ENCODE measurements around the gene DNAH5. TPM values are rescaled to one million over a fixed set of nuclear protein-coding genes. Genes with fewer than 3 reads are reported as not detected.

The DNAH5 gene
- total RNA-seq, 1 donor from 2014 or later, result 0.20 TPM

- H3K27me3 Mint-ChIP-seq (ENCODE audit: unreplicated experiment), result no peaks in the 10 kb centered on the region
- TF ChIP-seq, protein P1, sequence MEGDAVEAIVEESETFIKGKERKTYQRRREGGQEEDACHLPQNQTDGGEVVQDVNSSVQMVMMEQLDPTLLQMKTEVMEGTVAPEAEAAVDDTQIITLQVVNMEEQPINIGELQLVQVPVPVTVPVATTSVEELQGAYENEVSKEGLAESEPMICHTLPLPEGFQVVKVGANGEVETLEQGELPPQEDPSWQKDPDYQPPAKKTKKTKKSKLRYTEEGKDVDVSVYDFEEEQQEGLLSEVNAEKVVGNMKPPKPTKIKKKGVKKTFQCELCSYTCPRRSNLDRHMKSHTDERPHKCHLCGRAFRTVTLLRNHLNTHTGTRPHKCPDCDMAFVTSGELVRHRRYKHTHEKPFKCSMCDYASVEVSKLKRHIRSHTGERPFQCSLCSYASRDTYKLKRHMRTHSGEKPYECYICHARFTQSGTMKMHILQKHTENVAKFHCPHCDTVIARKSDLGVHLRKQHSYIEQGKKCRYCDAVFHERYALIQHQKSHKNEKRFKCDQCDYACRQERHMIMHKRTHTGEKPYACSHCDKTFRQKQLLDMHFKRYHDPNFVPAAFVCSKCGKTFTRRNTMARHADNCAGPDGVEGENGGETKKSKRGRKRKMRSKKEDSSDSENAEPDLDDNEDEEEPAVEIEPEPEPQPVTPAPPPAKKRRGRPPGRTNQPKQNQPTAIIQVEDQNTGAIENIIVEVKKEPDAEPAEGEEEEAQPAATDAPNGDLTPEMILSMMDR (IDR thresholded peaks at IDR 0.05; ENCODE audit: partially characterized antibody, unreplicated experiment), result no peak
These were observed 3.0 kb downstream of the DNAH5 start for GRCh38 chr5:13941468-13941867.

GRCh38 chr5:13939638-13940037 lies 4.8 kb downstream of the DNAH5 start:
- Mint-ChIP-seq H3K4me1 (ENCODE audit: low read depth, unreplicated experiment) (peaks cover 2% of the 10 kb centered on the region), H3K27ac (ENCODE audit: unreplicated experiment) (no peak overlapping the region), H3K9me3 (ENCODE audit: unreplicated experiment) (no peaks in the 10 kb centered on the region), H3K27me3 (ENCODE audit: unreplicated experiment) (no peaks in the 10 kb centered on the region), H3K36me3 (ENCODE audit: unreplicated experiment) (no peaks in the 10 kb centered on the region), H3K4me3 (ENCODE audit: unreplicated experiment) (no peak overlapping the region)
- DNase-seq, result no peak
- TF ChIP-seq, protein P1 (IDR thresholded peaks at IDR 0.05; ENCODE audit: partially characterized antibody, unreplicated experiment), result no peak

More at GRCh38 chr5:13941468-13941867, 3.0 kb downstream of the DNAH5 start:
- DNase-seq, result no peak
- H3K36me3 Mint-ChIP-seq (ENCODE audit: unreplicated experiment), result no peaks in the 10 kb centered on the region
- peaks cover 7% of the 10 kb centered on the region for H3K4me1 Mint-ChIP-seq (ENCODE audit: low read depth, unreplicated experiment)
- H3K9me3 Mint-ChIP-seq (ENCODE audit: unreplicated experiment), result no peaks in the 10 kb centered on the region
- H3K4me3 Mint-ChIP-seq (ENCODE audit: unreplicated experiment), result no peak overlapping the region
- H3K27ac Mint-ChIP-seq (ENCODE audit: unreplicated experiment), result no peak overlapping the region

- no peaks in the 10 kb centered on the region for H3K4me1 Mint-ChIP-seq (ENCODE audit: low read depth, unreplicated experiment)
- no peak overlapping the region for H3K27ac Mint-ChIP-seq (ENCODE audit: unreplicated experiment)
- no peak for DNase-seq
- H3K27me3 Mint-ChIP-seq (ENCODE audit: unreplicated experiment), result no peaks in the 10 kb centered on the region
- TF ChIP-seq, protein P1 (IDR thresholded peaks at IDR 0.05; ENCODE audit: partially characterized antibody, unreplicated experiment), result no peak
- no peak overlapping the region for H3K4me3 Mint-ChIP-seq (ENCODE audit: unreplicated experiment)
- H3K36me3 Mint-ChIP-seq (ENCODE audit: unreplicated experiment), result peaks cover 5% of the 10 kb centered on the region
- no peaks in the 10 kb centered on the region for H3K9me3 Mint-ChIP-seq (ENCODE audit: unreplicated experiment)
These were observed 9.6 kb downstream of the DNAH5 start for GRCh38 chr5:13934921-13935320.

DNA sequence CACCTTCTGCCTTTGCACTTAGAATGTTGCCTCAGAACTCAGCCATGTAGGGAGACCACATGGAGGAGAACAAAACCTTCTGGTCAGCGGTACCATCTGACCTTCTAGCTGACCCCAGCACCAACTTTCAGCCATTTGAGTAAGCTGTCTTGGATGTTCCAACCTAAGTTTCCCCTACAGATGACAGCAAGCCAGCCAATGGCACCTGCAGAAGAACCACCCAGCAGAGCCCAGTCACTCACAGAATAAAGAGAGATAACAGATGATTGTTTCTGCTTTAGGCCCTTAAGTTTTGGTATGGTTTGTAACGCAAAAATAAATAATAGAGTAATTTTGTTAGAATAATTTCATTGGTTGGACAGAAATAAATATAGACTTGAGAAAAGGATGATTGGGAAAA lies 10.4 kb downstream of the DNAH5 start:
- no peak overlapping the region for H3K4me3 Mint-ChIP-seq (ENCODE audit: unreplicated experiment)
- no peak overlapping the region for H3K27ac Mint-ChIP-seq (ENCODE audit: unreplicated experiment)
- H3K36me3 Mint-ChIP-seq (ENCODE audit: unreplicated experiment), result peaks cover 5% of the 10 kb centered on the region
- no peaks in the 10 kb centered on the region for H3K4me1 Mint-ChIP-seq (ENCODE audit: low read depth, unreplicated experiment)
- TF ChIP-seq, protein P1 (IDR thresholded peaks at IDR 0.05; ENCODE audit: partially characterized antibody, unreplicated experiment), result no peak
- DNase-seq, result no peak
- H3K9me3 Mint-ChIP-seq (ENCODE audit: unreplicated experiment), result no peaks in the 10 kb centered on the region
- H3K27me3 Mint-ChIP-seq (ENCODE audit: unreplicated experiment), result no peaks in the 10 kb centered on the region

DNA sequence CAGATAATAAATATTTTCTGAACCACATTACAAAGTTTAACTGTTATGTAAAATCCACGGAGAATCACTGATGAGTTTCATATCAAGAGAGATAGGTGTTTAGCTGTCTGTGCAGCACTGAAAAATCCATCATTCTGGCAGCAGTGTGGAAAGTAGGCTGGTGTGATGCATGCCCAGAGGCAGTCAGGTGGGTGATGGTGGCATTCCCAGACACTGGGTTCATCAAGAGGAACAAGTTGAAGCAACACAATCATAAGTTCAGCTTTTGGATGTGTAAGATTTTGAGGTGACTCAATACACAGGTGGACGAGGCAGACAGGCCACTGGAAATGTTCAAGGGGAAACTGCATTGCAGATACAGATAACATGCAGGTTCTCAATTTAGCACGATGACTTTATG lies 11.9 kb downstream of the DNAH5 start:
- H3K27ac Mint-ChIP-seq (ENCODE audit: unreplicated experiment), result no peak overlapping the region
- no peaks in the 10 kb centered on the region for H3K4me1 Mint-ChIP-seq (ENCODE audit: low read depth, unreplicated experiment)
- TF ChIP-seq, protein P1 (IDR thresholded peaks at IDR 0.05; ENCODE audit: partially characterized antibody, unreplicated experiment), result no peak
- no peak for DNase-seq
- peaks cover 5% of the 10 kb centered on the region for H3K36me3 Mint-ChIP-seq (ENCODE audit: unreplicated experiment)
- no peak overlapping the region for H3K4me3 Mint-ChIP-seq (ENCODE audit: unreplicated experiment)
- H3K9me3 Mint-ChIP-seq (ENCODE audit: unreplicated experiment), result no peaks in the 10 kb centered on the region
- no peaks in the 10 kb centered on the region for H3K27me3 Mint-ChIP-seq (ENCODE audit: unreplicated experiment)
